UCSD-AML1 (cell line): ENCODE measurements around the gene RBKS.
"Not testable (repeated sequence)": the region's sequence is repeated elsewhere in the genome, so short reads cannot be mapped to it uniquely, and the experiment has no call there.

Experiments used
- DNase-seq: peaks from one replicate; lab custom pipeline; 2025; ENCODE audit not compliant: unreplicated experiment; lab: John Stamatoyannopoulos, UW

Gene RBKS

DNA sequence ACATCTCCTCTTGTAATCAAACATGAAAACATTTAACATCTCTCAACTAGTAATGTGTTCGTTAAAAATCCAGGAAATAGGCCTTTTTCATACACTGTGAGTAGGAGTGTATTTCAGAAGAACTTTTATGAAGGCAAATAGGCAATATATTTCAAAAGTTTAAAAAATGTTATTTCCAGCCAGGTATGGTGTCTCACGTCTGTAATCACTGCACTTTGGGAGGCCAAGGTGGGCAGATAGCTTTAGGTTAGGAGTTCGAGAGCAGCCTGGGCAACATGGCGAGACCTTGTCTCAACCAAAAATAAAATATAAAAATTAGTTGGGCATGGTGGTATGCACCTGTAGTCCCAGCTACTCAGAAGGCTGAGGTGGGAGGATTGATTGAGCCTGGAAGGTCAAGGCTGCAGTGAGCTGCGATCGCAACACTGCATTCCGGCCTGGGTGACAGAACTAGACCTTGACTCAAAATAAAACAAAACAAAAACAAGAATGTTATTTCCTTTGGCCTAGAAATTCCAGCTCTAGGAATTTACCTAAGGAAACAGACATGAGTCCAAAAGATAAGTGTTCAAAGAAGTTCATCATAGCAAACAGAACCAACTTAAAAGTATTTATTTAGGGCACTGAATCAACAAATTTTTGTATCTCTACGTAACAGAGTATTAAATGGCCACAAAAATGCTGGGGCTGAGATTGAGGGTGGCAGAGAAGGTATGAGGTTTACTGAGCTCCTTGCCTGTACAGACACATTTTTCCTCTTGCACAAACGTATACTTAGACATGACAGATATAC is 14.9 kb downstream of the RBKS start:
- DNase-seq, result no peak

DNA sequence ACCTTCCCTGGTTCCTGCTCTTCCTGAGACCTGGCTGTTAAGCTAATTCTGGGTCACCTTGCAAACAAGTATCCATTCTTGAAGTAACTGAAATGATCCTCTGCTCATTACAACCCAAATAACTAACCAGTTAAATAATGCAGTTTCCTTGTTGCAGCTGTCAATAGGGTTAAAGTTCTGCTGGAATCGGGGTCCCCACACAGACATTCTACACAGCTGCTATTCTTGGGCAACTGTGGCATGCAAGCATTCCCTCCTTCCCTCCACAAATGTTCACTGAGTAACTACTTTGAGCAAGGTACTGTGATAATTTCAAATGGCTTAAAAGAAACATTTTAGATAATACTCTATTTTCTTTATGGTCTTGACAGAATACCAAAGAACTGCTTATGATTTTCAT is 17.1 kb downstream of the RBKS start:
- no peak for DNase-seq

DNA sequence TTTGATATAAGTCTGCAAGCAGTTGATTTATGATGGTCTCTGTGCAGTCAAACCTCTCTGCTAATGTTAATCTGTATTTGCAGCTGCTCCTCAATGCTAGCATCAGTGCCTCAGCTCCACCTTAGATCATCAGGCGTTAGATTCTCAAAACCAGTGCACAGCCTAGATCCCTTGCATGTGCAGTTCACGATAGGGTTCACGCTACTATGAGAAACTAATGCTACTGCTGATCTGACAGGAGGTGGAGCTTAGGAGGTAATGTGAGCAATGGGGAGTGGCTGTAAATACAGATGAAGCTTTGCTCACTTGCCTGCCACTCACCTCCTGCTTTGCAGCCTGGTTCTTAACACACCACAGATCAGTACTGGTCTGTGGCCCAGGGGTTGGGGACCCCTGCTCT is 18.4 kb downstream of the RBKS start:
- DNase-seq, result no peak

DNA sequence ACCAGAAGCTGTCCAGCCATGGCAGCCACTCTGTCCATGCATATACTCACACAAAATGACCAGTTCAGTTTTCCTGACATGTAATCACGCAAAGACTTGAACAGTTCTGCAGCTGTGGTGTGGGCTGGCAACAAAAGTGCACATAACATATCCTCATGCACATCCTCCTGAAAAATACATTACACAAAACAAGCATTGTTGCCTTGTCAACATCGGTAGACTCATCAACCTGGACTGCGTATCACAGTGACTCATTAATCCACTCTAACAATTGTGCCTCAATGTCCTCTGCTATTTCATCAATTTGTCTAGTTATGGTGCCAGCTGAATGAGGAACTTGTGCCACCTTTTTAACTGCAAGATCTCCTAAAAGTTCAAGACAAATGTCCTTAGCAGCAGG is 19.5 kb downstream of the RBKS start:
- DNase-seq, result no peak

GRCh38 chr2:27869763-27870162 is 20.4 kb downstream of the RBKS start:
- no peak for DNase-seq

GRCh38 chr2:27866237-27866636 is 23.9 kb downstream of the RBKS start:
- DNase-seq, result no peak

DNA sequence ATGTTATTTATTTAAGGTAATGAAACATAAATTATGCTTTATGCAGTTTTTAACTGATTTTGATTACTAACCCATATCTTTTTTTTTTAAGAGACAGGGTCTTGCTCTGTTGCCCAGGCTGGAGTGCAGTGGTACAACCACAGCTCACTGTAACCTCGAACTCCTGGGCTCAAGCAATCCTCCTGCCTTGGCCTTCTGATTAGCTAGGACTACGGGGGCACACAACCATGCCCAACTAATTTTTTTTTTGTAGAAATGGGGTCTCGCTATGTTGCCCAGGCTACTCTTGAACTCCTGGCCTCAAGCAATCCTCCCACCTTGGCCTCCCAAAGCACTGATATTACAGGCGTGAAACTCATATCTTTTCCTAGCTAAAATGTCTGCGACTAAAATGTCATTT is 26.2 kb downstream of the RBKS start:
- not testable (repeated sequence) for DNase-seq

DNA sequence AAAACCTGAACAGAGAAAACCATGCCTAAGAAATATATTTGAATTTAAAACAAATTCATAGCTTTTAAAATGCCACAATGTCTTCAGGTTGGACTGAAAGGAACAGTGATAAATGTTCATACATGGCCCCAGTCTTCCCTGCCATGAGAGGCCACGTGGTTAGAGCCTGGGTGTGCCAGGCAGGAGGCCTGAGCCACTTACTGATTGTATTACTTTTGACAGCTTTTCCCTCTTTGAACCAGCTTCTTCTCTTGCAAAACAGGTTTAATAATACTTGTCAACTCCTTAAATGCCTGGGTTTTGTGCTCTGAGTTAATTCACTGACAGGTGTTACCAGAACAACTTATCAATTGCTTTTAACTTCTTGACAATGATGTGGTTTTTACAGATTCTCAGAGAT is 27.0 kb downstream of the RBKS start:
- no peak for DNase-seq

GRCh38 chr2:27860111-27860510 is 30.1 kb downstream of the RBKS start:
- DNase-seq, result no peak

DNA sequence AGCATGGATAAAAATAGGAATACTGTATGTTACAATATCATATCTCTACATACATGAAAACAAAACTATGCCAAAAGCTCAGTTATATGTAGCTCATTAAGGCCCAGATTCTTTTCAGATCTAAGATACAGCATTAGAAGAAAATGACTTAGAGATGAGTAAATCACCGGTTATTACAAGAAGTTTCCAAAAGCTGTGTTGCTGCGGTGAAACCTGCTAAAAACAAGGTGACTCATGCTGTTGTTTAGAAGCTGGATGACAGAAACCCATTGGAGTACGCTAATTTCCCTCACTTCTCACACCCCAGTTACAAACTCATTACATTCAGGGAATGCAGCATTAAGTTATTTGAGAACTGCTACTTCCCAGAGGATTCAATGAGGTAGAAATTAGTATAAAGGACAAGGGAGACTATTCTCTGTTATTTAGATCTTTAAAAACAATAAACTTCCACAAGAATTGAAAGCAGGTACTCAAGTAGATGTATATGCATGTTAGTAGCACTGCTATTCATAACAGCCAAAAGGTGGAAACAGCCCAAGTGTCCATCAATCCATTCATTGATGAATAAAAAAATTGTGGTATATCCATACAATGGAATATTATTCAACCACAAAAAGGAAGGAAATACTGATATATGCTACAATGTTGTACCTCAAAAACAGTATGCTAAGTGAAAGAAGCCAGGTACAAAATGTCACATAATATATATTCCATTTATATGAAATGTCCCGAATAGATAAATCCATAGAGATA is 32.6 kb downstream of the RBKS start:
- DNase-seq, result no peak

GRCh38 chr2:27856956-27857355 is 33.2 kb downstream of the RBKS start:
- no peak for DNase-seq

GRCh38 chr2:27856386-27856785 is 33.8 kb downstream of the RBKS start:
- no peak for DNase-seq

DNA sequence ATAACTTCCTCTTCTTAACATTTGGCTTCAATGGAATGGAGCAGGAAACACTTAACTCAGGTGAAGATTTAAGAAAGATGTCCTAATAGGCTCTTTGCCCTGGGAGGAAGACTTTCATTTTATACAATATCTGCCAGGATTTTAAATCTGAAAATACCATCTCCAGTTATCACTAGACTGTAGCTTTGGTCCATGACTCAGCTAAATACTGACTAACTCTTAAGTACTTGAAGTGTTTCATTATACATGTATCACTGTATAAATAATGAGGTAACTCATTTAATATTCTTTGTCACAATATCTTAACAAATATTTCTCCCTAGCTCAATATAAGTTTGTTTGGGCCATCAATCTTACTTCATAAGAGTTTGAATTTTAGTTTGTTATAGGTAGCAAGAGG is 34.7 kb downstream of the RBKS start:
- DNase-seq, result no peak

DNA sequence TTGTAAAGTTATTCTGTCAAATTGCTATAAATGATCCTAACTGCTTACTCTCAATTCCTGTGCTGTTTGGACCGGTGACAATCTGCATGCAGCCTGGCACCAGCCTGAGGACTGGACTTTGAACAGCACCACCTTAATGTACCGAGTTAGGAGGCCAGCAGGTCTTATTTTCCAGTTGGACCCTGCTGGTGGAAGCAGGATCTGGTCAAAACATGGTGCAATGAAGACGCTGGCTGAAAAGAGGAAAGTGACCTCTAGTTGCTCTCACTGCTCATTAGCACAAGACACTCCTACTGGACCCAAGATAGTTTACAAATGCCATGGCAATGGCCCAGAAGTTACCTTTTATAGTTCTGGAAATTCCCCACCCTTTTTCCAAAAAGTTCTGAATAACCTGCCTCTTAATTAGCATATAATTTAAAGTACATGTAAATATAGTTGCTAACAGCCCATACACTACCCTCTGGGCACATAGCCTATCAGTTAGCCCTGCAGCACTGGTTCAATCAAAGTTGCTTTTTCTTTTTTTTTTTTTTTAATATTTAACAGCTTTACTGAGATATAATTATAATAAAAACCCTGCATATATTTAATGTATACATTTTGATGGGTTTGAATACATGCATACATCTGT is 35.8 kb downstream of the RBKS start:
- no peak for DNase-seq

GRCh38 chr2:27852691-27853090 is 37.5 kb downstream of the RBKS start:
- DNase-seq, result no peak

DNA sequence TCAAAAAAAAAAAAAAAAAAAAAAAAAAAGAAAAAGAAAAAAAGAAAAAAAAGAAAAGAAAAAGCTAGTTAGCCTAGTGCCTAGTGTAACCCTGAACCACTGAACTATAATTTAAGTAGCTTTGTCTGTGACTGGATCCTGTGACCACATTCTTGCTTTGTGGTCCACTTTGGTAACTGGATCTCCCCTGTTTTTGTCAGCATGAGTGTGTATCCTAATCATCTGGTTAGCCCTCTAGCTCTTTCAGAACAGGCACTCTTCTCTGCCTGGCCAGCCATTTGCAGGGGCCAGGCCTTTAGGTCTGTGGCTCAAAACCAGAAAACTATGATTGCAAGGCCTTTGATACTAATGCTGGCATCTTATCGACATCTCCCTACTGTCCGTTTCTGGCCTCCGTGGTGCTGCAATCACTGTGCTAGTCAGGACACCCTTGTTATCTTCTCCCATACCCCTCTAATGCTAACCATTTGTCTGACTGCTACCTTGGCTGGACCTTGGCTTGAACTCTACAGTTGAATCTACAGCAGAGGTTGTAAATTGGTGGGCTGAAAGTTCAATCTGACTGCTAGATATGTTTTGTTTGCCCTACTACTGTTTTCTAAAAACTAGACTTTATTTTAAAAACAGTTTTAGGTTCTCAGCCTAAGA is 40.5 kb downstream of the RBKS start:
- DNase-seq, result no peak

DNA sequence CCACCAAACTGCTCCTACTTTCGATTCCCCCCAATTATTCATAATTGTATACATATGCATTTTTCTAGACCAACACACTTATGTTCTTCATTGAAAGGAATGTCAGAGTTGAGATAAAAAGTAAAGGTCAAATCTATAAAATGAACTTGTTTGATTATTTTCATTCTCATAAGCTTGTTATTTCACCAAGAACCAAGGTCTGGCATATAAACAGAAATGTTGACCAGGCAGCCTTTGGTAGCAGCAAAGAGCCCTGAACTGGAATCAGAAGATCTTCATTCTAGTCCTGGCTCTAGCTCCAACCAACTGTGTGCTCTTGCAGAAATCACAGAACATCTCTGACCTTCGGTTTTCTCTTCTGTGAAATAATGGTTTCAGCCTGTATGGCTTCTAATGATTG is 42.9 kb downstream of the RBKS start:
- DNase-seq, result no peak

DNA sequence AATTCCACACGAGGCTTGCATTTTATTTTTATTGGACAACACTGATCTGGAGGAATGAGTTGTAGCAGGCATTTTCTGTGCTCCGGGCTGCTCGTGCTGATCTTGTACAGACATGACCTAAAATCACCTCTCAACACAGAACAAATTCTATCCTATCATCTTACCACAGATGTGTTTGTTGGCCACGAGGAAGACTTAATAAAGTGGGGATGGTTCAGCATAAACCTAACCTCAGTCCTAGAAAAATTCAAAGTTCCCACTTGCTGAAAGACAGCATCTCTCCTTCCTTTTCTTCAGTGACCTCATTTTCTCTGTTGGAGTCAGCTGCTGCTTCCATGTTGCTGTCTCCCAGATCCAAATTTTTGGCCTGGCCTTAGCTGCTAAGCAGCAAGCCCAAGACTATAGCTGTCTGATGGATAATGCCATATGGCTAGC is 45.3 kb downstream of the RBKS start:
- DNase-seq, result no peak

DNA sequence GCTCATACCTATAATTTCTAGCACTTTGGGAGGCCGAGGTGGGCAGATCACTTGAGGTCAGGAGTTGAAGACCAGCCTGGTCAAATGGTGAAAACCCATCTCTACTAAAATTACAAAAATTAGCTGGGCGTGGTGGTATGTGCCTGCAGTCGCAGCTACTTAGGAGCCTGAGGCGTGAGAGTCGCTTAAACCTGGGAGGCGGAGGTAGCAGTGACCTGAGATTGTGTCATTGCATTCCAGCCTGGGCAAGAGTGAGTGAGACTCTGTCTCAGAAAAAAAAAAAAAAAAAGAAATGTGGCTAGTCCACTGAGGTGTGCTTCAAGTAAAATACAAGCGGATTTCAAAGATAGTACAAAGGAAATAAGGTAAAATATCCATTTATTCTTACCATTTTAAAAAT is 46.2 kb downstream of the RBKS start:
- DNase-seq, result no peak

DNA sequence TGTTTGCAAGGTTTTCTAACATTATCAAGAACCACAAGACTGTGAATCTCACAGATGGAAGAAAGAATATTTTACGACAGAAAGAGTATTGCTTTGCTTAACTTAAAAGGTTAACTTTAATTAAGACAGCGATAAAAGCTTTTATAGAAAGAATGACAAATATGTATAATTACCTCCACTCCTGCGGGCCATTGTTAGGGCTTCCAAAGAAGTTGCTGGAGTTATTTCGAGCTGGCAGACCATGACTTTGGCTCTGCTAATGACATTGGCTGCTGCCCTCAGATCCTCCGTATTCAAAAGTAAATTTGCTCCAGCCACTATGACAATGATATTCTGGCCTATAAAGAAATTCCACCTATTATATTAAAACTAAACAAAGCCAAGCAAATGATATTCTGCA is 47.3 kb downstream of the RBKS start:
- DNase-seq, result no peak

GRCh38 chr2:27839022-27839618 is 51.1 kb downstream of the RBKS start:
- no peak for DNase-seq
